ENCODE results near the gene CKLF. TPM values are rescaled to one million over a fixed set of nuclear protein-coding genes. Genes with fewer than 3 reads are reported as not detected.

The CKLF gene, protein sequence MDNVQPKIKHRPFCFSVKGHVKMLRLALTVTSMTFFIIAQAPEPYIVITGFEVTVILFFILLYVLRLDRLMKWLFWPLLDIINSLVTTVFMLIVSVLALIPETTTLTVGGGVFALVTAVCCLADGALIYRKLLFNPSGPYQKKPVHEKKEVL
- polyA plus RNA-seq: 10 to 100 TPM; 14.9 to 29.7 TPM

DNA sequence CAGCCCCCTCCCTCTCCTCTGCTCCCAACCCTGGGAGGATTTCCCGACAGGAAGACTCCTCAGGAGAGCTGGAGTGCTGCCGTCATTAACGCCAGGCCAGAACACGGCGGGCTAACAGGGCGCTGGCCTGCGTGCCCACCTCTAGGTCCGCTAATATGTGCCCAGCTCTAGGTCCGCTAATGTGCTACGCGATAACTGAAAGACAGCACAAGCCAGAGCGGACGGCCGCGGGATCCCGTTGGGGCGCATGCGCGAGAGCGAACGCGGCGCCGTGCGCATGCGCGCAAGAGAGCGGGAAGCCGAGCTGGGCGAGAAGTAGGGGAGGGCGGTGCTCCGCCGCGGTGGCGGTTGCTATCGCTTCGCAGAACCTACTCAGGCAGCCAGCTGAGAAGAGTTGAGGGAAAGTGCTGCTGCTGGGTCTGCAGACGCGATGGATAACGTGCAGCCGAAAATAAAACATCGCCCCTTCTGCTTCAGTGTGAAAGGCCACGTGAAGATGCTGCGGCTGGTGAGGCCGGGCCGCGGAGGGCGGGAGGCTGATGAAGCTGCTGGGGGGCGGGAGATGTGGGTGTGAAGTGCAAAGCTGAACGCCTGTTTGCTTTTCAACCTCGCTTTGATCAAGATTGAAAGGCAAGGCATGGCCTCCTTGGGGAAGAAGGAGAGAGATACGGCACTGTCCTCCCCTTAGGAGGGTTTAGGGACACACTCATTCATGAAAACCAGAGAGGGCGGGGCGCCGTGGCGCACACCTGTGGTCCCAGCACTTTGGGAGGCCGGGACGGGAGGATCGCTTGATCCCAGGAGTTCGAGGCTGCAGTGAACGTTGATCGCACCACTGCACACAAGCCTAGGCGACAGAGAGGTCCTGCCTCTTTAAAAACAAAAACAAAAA, at the start of gene CKLF:
Gene CKLF (plus strand): TSS at position 291 of the 892 bp plus-strand sequence. CDS start 140 bp downstream, at position 431.
- H3K4me3 ChIP-seq (ENCODE audit: low read depth in 1 of 2, low read length in 2 of 2): peak within 1 kb of the TSS; percentile 60 to 69
- peaks cover 0 to 8% of the 10 kb centered on the region in 2 donors for H3K4me1 ChIP-seq (ENCODE audit: control insufficient read depth in 2 of 2, insufficient read depth in 2 of 2, low read length in 1 of 2)
- H3K27ac ChIP-seq (ENCODE audit: low read depth in 2 of 2, low read length in 1 of 2): peak within 1 kb of the TSS; percentile 92 to 98
- no peaks in the 10 kb centered on the region for H3K9me3 ChIP-seq (ENCODE audit: control insufficient read depth in 2 of 2, insufficient read depth in 1 of 2, low read depth in 1 of 2, low read length in 1 of 2)
- H3K36me3 ChIP-seq (ENCODE audit: control insufficient read depth in 2 of 2, insufficient read depth in 2 of 2, low read length in 1 of 2): no peaks in the 10 kb centered on the region
- no peaks in the 10 kb centered on the region for H3K27me3 ChIP-seq (ENCODE audit: control insufficient read depth in 1 of 2, insufficient read depth in 2 of 2, low read length in 2 of 2)
- 6 to 8% methylated on average over 63 of the region's 63 CpGs for WGBS, 2 donors

DNA sequence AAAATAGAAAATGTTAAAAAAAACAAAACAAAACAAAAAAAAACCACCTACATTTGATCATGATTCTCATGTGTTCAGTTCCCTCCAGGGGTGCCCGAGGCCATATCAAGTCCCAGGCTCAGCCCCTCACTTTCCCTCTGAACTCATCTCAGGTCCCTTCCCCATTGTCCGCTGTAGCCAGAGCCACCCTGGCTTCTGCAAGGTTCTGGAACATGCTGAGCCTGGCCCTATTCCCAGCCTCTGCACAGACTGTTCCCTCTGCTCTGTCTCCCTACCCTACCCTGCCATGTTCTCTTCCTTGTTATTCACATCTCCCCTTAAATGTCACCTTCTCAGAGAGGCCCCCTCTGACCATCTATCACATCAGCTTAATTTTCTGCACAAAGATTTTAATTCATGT, 49.3 kb upstream of the CKLF start:
- H3K27me3 ChIP-seq (ENCODE audit: control insufficient read depth in 1 of 2, insufficient read depth in 2 of 2, low read length in 2 of 2): no peaks in the 10 kb centered on the region
- H3K9me3 ChIP-seq (ENCODE audit: control insufficient read depth in 2 of 2, insufficient read depth in 1 of 2, low read depth in 1 of 2, low read length in 1 of 2): no peaks in the 10 kb centered on the region
- H3K27ac ChIP-seq (ENCODE audit: low read depth in 2 of 2, low read length in 1 of 2): peak overlapping the region in 1 of 2 donors; percentile 49
- no peaks in the 10 kb centered on the region for H3K36me3 ChIP-seq (ENCODE audit: control insufficient read depth in 2 of 2, insufficient read depth in 2 of 2, low read length in 1 of 2)
- no peak overlapping the region for H3K4me3 ChIP-seq (ENCODE audit: low read depth in 1 of 2, low read length in 2 of 2)
- no peaks in the 10 kb centered on the region for H3K4me1 ChIP-seq (ENCODE audit: control insufficient read depth in 2 of 2, insufficient read depth in 2 of 2, low read length in 1 of 2)
- WGBS, 2 donors: 79 to 83% methylated on average over 2 of the region's 2 CpGs

DNA sequence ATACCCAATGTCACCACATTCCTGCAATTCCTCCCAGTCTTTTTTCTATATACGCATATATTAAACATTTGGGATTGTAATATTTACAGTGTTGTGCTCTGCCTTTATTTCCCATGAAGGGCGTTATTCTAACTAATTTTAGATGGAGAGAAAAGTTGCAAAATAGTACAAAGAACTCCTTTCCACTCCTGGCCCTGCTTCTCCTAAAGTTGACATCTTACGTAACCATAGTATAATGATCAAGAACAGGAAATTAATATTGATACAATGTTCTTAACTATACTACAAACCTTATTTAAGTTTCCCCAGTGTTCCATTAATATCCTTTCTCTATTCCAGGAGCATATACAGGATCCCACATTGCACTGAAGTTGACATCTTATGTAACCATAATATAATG, 48.8 kb upstream of the CKLF start:
- H3K27ac ChIP-seq (ENCODE audit: low read depth in 2 of 2, low read length in 1 of 2): no peak overlapping the region

DNA sequence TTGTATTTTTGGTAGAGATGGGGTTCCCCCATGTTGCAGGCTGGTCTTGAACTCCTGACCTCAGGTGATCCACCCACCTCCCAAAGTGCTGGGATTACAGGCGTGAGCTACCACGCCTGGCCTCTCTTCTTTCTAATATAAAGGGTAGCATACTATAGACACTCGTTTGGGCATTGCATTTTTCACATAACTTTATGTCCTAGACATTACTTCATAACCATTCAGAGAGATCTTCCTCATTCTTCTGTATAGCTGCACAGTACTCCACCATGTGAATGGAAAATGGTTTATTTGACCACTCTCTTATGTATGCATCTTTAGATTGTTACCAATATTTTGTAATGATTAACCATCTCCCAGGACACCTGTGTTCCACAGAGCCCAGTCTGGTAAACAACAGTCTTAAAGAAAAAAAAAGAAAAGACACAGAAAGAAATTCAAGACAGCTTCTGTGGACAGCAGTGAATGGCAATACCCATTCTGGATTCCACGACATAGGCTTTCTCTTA, 44.6 kb upstream of the CKLF start:
- 67 to 70% methylated on average over 4 of the region's 4 CpGs for WGBS, 2 donors
- no peaks in the 10 kb centered on the region for H3K9me3 ChIP-seq (ENCODE audit: control insufficient read depth in 2 of 2, insufficient read depth in 1 of 2, low read depth in 1 of 2, low read length in 1 of 2)
- H3K27me3 ChIP-seq (ENCODE audit: control insufficient read depth in 1 of 2, insufficient read depth in 2 of 2, low read length in 2 of 2): no peaks in the 10 kb centered on the region
- peak overlapping the region; percentile 23 to 59 for H3K27ac ChIP-seq (ENCODE audit: low read depth in 2 of 2, low read length in 1 of 2)
- peaks cover 2 to 23% of the 10 kb centered on the region in 2 donors for H3K4me1 ChIP-seq (ENCODE audit: control insufficient read depth in 2 of 2, insufficient read depth in 2 of 2, low read length in 1 of 2)
- H3K4me3 ChIP-seq (ENCODE audit: low read depth in 1 of 2, low read length in 2 of 2): no peak overlapping the region
- H3K36me3 ChIP-seq (ENCODE audit: control insufficient read depth in 2 of 2, insufficient read depth in 2 of 2, low read length in 1 of 2): no peaks in the 10 kb centered on the region

More for the DNA sequence above, 48.8 kb upstream of the CKLF start:
- Histone ChIP-seq H3K36me3 (ENCODE audit: control insufficient read depth in 2 of 2, insufficient read depth in 2 of 2, low read length in 1 of 2) (no peaks in the 10 kb centered on the region), H3K4me3 (ENCODE audit: low read depth in 1 of 2, low read length in 2 of 2) (no peak overlapping the region), H3K27me3 (ENCODE audit: control insufficient read depth in 1 of 2, insufficient read depth in 2 of 2, low read length in 2 of 2) (no peaks in the 10 kb centered on the region), H3K4me1 (ENCODE audit: control insufficient read depth in 2 of 2, insufficient read depth in 2 of 2, low read length in 1 of 2) (peaks cover 0 to under 1% of the 10 kb centered on the region in 2 donors), H3K9me3 (ENCODE audit: control insufficient read depth in 2 of 2, insufficient read depth in 1 of 2, low read depth in 1 of 2, low read length in 1 of 2) (no peaks in the 10 kb centered on the region)
- WGBS, 2 donors: 87 to 90% methylated on average over 3 of the region's 3 CpGs

DNA sequence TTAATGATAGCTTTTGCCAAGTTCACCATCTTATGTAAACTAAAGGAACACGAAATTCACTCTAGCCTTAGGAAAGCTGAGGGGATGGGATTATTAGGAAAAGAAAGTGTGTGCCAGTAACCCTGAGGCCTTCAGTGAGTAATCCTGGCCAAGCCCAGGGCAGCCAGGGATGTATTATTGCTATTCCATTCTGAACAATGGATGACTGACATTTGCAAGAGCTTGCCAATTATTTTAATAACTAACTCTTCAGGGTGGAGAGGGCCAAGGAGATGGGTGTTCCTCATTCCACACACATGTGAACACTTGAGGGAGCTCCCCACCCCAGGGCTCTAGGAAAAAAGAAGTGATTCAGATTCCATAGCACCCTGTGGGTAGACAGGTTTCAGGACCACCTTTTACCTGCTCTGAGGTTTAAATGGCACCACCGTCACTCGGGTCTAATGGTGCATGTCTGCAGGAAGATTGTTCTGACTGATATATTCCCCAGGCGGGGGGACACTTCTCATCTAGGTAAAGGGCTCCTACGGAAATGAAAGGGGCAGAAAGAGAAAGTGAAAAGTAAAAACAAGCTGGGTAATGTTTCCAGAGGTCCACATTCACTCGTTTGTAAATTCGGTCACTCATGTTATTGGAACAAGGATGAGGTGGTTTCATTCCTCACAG, 44.0 kb upstream of the CKLF start:
- Histone ChIP-seq H3K27me3 (ENCODE audit: control insufficient read depth in 1 of 2, insufficient read depth in 2 of 2, low read length in 2 of 2) (no peaks in the 10 kb centered on the region), H3K4me1 (ENCODE audit: control insufficient read depth in 2 of 2, insufficient read depth in 2 of 2, low read length in 1 of 2) (peaks cover 2 to 23% of the 10 kb centered on the region in 2 donors), H3K4me3 (ENCODE audit: low read depth in 1 of 2, low read length in 2 of 2) (no peak overlapping the region), H3K9me3 (ENCODE audit: control insufficient read depth in 2 of 2, insufficient read depth in 1 of 2, low read depth in 1 of 2, low read length in 1 of 2) (no peaks in the 10 kb centered on the region), H3K27ac (ENCODE audit: low read depth in 2 of 2, low read length in 1 of 2) (peak overlapping the region; percentile 59 to 60), H3K36me3 (ENCODE audit: control insufficient read depth in 2 of 2, insufficient read depth in 2 of 2, low read length in 1 of 2) (no peaks in the 10 kb centered on the region)
- WGBS, 2 donors: 42 to 52% methylated on average over 7 of the region's 7 CpGs

DNA sequence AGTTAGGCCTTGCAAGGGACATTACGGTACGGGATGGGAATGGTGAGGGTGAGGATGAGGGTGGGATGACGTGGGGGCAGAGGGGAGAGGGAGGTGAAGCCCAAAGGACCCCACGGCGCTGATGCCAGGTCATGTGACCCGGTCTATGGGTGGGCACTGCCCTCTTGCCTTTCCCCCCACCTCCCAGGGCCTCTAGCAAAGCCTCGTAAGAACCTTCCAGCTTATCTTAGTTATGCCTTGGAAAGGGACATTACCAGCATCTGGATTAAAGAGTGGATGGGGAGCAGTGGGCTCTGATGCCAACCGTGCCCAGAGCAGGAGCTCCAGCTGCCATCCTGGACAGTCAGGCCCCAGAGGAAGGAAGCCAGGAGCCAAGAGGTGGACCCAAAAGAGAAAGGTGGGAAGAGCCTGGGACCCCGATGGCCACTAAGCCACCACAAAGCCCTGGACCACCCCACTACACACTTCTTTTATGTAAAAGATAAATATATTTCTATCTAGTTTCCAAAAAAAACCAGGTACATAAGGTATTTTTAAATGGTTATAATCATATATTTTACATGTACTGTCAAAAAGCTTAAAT, 43.4 kb upstream of the CKLF start:
- Histone ChIP-seq H3K27ac (ENCODE audit: low read depth in 2 of 2, low read length in 1 of 2) (peak overlapping the region; percentile 40 to 60), H3K27me3 (ENCODE audit: control insufficient read depth in 1 of 2, insufficient read depth in 2 of 2, low read length in 2 of 2) (no peaks in the 10 kb centered on the region), H3K36me3 (ENCODE audit: control insufficient read depth in 2 of 2, insufficient read depth in 2 of 2, low read length in 1 of 2) (no peaks in the 10 kb centered on the region), H3K4me1 (ENCODE audit: control insufficient read depth in 2 of 2, insufficient read depth in 2 of 2, low read length in 1 of 2) (peaks cover 2 to 23% of the 10 kb centered on the region in 2 donors), H3K4me3 (ENCODE audit: low read depth in 1 of 2, low read length in 2 of 2) (no peak overlapping the region), H3K9me3 (ENCODE audit: control insufficient read depth in 2 of 2, insufficient read depth in 1 of 2, low read depth in 1 of 2, low read length in 1 of 2) (no peaks in the 10 kb centered on the region)
- WGBS, 2 donors: 65 to 79% methylated on average over 9 of the region's 9 CpGs

DNA sequence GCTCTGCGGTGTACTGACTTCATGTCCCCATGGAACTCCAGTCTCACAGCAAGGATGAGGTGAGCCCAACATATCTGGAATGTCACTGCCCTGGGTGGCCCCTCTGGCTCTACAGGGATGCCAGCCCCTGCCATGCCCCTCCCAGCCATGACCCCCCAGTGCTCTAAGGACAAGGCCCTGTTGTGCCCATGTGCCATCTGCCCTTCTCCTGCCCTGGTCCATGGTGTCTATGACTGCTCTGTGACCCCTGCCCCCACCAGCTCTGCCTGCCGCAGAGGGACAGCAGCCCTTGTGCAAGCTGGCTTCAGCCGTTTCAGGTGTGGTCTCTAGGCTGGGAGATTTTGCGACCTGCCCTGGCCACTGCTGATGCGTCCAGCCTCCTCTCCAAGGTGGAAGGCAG, 42.8 kb upstream of the CKLF start:
- WGBS, 2 donors: 92 to 94% methylated on average over 5 of the region's 5 CpGs

DNA sequence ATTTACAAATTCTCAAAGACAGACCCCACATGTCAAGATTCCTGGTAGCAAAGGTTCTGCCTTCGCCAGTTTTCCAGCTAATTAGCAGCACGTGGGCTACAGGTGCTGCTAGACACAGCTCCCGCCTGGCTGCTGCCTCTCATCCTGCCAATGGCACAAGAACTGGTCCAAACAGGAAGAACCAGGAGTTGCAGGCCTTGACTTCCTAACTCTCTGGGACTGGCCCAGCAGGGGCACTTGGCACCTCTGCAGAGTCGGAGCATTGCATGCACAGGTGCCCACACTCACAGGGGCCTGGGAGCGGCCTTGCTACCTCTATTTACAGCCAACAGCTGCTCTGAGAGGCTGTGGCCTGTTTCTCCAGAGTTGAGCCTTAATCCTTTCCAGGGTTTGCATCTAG, 42.1 kb upstream of the CKLF start:
- Histone ChIP-seq H3K4me3 (ENCODE audit: low read depth in 1 of 2, low read length in 2 of 2) (no peak overlapping the region), H3K27ac (ENCODE audit: low read depth in 2 of 2, low read length in 1 of 2) (peak overlapping the region; percentile 63 to 79), H3K36me3 (ENCODE audit: control insufficient read depth in 2 of 2, insufficient read depth in 2 of 2, low read length in 1 of 2) (no peaks in the 10 kb centered on the region), H3K9me3 (ENCODE audit: control insufficient read depth in 2 of 2, insufficient read depth in 1 of 2, low read depth in 1 of 2, low read length in 1 of 2) (no peaks in the 10 kb centered on the region), H3K27me3 (ENCODE audit: control insufficient read depth in 1 of 2, insufficient read depth in 2 of 2, low read length in 2 of 2) (no peaks in the 10 kb centered on the region), H3K4me1 (ENCODE audit: control insufficient read depth in 2 of 2, insufficient read depth in 2 of 2, low read length in 1 of 2) (peaks cover 2 to 26% of the 10 kb centered on the region in 2 donors)
- WGBS, 2 donors: 57% methylated on average over 5 of the region's 5 CpGs

More for the DNA sequence above, 42.8 kb upstream of the CKLF start:
- peaks cover 2 to 23% of the 10 kb centered on the region in 2 donors for H3K4me1 ChIP-seq (ENCODE audit: control insufficient read depth in 2 of 2, insufficient read depth in 2 of 2, low read length in 1 of 2)
- H3K4me3 ChIP-seq (ENCODE audit: low read depth in 1 of 2, low read length in 2 of 2): no peak overlapping the region
- no peaks in the 10 kb centered on the region for H3K36me3 ChIP-seq (ENCODE audit: control insufficient read depth in 2 of 2, insufficient read depth in 2 of 2, low read length in 1 of 2)
- no peaks in the 10 kb centered on the region for H3K27me3 ChIP-seq (ENCODE audit: control insufficient read depth in 1 of 2, insufficient read depth in 2 of 2, low read length in 2 of 2)
- no peaks in the 10 kb centered on the region for H3K9me3 ChIP-seq (ENCODE audit: control insufficient read depth in 2 of 2, insufficient read depth in 1 of 2, low read depth in 1 of 2, low read length in 1 of 2)
- H3K27ac ChIP-seq (ENCODE audit: low read depth in 2 of 2, low read length in 1 of 2): peak overlapping the region in 1 of 2 donors; percentile 11

All from esophagus (tissue), 2 donors.